Measurements from ENCODE around the gene SHISA7.

SHISA7 gene

DNA sequence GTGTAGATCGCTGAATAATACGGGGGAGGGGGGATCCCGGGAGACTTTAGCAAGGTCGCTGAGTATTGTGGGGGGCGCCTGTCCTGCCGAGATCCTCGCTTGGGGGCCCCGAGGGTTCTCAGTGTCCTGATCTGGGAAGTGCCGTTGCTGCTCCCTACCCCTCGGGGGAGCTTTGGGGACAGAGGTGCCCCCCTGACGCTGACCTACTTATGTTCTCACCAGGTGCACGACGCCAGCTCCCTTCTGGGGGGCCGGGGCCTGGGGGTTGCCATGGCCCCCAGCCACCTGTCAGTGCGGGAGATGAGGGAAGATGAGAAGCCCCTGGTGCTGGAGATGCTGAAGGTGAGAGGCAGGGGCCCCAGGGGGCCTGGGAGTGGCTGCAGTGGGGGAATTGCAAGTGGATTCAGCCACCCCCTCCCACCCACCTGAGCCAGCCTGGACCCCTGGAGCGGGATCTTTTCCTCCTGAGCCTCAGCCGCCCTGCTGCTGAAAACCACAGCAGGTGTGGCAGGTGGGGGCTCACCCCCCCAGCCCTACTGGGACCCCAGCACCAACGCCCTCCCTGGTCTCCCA lies 42.4 kb upstream of the SHISA7 start:
- peak overlapping the region; percentile 89 for H2AFZ ChIP-seq (ENCODE audit: low read length)
- H3K36me3 ChIP-seq (ENCODE audit: insufficient read depth, low read length): no peaks in the 10 kb centered on the region
- H3K79me2 ChIP-seq (ENCODE audit: insufficient read depth, low read length): no peaks in the 10 kb centered on the region
- peak overlapping the region; percentile 80 for H3K4me3 ChIP-seq (ENCODE audit: low read length, poor library complexity, severe bottlenecking)
- peaks cover 19% of the 10 kb centered on the region for H3K4me1 ChIP-seq (ENCODE audit: insufficient read depth, low read length, poor library complexity, severe bottlenecking)
- H4K20me1 ChIP-seq (ENCODE audit: insufficient read depth, low read length, poor library complexity, severe bottlenecking): peaks cover 2% of the 10 kb centered on the region
- no peak for TF ChIP-seq EZH2phosphoT487 (IDR thresholded peaks at IDR 0.05; ENCODE audit: borderline replicate concordance)
- TF ChIP-seq, protein P1, sequence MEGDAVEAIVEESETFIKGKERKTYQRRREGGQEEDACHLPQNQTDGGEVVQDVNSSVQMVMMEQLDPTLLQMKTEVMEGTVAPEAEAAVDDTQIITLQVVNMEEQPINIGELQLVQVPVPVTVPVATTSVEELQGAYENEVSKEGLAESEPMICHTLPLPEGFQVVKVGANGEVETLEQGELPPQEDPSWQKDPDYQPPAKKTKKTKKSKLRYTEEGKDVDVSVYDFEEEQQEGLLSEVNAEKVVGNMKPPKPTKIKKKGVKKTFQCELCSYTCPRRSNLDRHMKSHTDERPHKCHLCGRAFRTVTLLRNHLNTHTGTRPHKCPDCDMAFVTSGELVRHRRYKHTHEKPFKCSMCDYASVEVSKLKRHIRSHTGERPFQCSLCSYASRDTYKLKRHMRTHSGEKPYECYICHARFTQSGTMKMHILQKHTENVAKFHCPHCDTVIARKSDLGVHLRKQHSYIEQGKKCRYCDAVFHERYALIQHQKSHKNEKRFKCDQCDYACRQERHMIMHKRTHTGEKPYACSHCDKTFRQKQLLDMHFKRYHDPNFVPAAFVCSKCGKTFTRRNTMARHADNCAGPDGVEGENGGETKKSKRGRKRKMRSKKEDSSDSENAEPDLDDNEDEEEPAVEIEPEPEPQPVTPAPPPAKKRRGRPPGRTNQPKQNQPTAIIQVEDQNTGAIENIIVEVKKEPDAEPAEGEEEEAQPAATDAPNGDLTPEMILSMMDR (conservative IDR thresholded peaks at IDR 0.05; ENCODE audit: low read length): no peak
- H3K9me3 ChIP-seq (ENCODE audit: insufficient read depth, low read depth, low read length): no peaks in the 10 kb centered on the region
- H3K4me2 ChIP-seq (ENCODE audit: low read depth, low read length, poor library complexity, severe bottlenecking): peak overlapping the region; percentile 93
- no peaks in the 10 kb centered on the region for H3F3A ChIP-seq (ENCODE audit: low read depth)
- H3K27me3 ChIP-seq (ENCODE audit: insufficient read depth, low read length, poor library complexity, severe bottlenecking): no peaks in the 10 kb centered on the region
- no peaks in the 10 kb centered on the region for H3K9me2 ChIP-seq (replicated peaks; ENCODE audit: low read depth, low read length)
- peak overlapping the region; percentile 77 for H3K9ac ChIP-seq (ENCODE audit: low read depth, low read length, poor library complexity, severe bottlenecking)

DNA sequence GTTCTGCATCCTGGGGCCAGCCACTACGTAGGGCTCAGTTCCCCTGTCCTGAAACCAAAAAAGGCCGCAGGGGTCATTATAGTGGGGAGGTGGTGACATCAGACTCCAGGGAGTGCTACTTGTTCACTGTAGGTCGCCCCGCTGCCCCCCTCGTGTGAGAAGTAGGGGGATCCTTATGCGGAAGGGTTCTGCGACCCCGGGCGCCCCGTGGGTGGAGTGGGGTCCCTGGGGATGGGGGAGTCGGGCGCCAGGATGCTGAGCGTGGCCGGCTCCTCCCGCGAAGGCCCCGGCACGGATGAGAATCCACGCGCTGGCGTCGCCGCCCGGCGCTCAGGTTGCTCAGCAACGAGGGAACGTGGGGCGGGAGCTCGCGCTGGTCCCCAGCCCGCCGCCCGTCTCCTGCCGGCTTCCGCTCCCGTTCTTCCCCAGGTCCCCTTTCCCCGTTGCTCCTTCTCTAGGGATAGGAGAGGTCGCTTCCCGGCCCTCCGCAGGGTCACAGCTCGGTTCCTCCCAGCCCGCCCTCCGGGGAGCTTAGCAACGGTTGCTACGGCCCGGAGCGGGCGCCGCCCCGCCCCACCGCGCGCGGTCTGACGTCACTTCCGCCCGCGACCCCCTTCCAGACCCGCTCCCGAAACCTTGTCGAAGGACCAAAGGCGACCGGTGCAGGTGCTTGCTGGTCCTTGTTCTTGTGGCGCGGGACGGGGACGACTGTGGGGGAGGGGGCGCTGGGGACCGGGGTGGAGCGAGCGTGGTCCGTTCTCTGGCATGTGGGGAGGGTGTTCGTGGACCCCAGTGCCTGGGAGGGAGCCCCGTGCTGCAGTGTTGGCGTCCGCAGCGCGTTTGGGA lies 41.7 kb upstream of the SHISA7 start, which contains the start of gene NAT14:
Gene NAT14 (plus strand): TSS at position 596 of the 846 bp plus-strand sequence. CDS start 521 bp downstream, outside the sequence.
- no peaks in the 10 kb centered on the region for H3K27me3 ChIP-seq (ENCODE audit: insufficient read depth, low read length, poor library complexity, severe bottlenecking)
- H3K36me3 ChIP-seq (ENCODE audit: insufficient read depth, low read length): no peaks in the 10 kb centered on the region
- H3K4me3 ChIP-seq (ENCODE audit: low read length, poor library complexity, severe bottlenecking): peak within 1 kb of the TSS; percentile 80
- peak within 1 kb of the TSS; percentile 77 for H3K9ac ChIP-seq (ENCODE audit: low read depth, low read length, poor library complexity, severe bottlenecking)
- peak within 1 kb of the TSS; percentile 89 for H2AFZ ChIP-seq (ENCODE audit: low read length)
- H3K9me2 ChIP-seq (replicated peaks; ENCODE audit: low read depth, low read length): no peaks in the 10 kb centered on the region
- H3K9me3 ChIP-seq (ENCODE audit: insufficient read depth, low read depth, low read length): no peaks in the 10 kb centered on the region
- H3F3A ChIP-seq (ENCODE audit: low read depth): no peaks in the 10 kb centered on the region
- peaks cover 2% of the 10 kb centered on the region for H4K20me1 ChIP-seq (ENCODE audit: insufficient read depth, low read length, poor library complexity, severe bottlenecking)
- no peaks in the 10 kb centered on the region for H3K79me2 ChIP-seq (ENCODE audit: insufficient read depth, low read length)
- peak within 1 kb of the TSS; percentile 93 for H3K4me2 ChIP-seq (ENCODE audit: low read depth, low read length, poor library complexity, severe bottlenecking)
- H3K4me1 ChIP-seq (ENCODE audit: insufficient read depth, low read length, poor library complexity, severe bottlenecking): peaks cover 19% of the 10 kb centered on the region
- TF ChIP-seq EZH2phosphoT487 (IDR thresholded peaks at IDR 0.05; ENCODE audit: borderline replicate concordance): no peak

DNA sequence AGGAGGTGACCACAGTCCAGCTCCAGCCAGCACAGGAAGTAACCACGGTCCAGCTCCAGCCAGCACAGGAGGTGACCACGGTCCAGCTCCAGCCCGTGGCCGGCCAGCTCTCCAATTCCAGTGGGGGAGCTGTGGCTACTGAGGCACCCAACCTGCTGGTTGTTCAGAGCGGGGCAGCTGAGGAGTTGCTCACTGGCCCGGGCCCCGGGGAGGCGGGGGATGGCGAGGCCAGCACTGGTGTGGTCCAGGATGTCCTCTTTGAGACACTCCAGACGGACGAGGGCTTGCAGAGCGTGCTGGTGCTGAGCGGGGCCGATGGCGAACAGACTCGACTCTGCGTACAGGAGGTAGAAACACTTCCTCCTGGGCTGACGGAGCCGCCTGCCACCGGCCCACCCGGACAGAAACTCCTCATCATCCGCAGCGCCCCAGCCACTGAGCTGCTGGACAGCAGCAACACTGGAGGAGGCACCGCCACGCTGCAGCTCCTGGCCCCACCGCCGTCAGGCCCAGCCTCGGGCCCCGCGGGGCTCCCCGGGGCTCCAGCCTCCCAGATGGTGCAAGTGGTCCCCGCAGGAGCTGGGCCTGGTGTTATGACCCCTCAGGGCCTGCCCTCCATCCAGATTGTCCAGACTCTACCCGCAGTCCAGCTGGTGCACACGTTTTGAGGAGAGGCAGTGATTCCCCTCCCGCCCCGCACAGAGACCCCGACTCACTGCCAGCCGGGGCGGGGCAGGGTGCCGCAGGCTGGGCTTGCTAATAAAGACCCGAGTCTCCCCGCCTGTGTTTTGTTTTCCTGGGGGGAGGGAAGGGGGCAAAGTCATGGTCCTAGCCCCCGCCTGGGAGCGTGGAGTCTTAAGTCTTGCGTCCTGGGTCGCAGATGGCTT lies 40.8 kb upstream of the SHISA7 start:
- Histone ChIP-seq H3K9ac (ENCODE audit: low read depth, low read length, poor library complexity, severe bottlenecking) (peak overlapping the region; percentile 77), H3K9me2 (replicated peaks; ENCODE audit: low read depth, low read length) (no peaks in the 10 kb centered on the region), H3K27me3 (ENCODE audit: insufficient read depth, low read length, poor library complexity, severe bottlenecking) (no peaks in the 10 kb centered on the region), H3K79me2 (ENCODE audit: insufficient read depth, low read length) (peaks cover 4% of the 10 kb centered on the region; the same call in 1 of the 2 replicates), H3K9me3 (ENCODE audit: insufficient read depth, low read depth, low read length) (no peaks in the 10 kb centered on the region), H3F3A (ENCODE audit: low read depth) (no peaks in the 10 kb centered on the region), H2AFZ (ENCODE audit: low read length) (no peak overlapping the region), H3K36me3 (ENCODE audit: insufficient read depth, low read length) (no peaks in the 10 kb centered on the region), H3K4me2 (ENCODE audit: low read depth, low read length, poor library complexity, severe bottlenecking) (peak overlapping the region; percentile 93), H4K20me1 (ENCODE audit: insufficient read depth, low read length, poor library complexity, severe bottlenecking) (peaks cover 4% of the 10 kb centered on the region), H3K4me3 (ENCODE audit: low read length, poor library complexity, severe bottlenecking) (peak overlapping the region; percentile 80), H3K4me1 (ENCODE audit: insufficient read depth, low read length, poor library complexity, severe bottlenecking) (peaks cover 19% of the 10 kb centered on the region)
- TF ChIP-seq, protein P1 (conservative IDR thresholded peaks at IDR 0.05; ENCODE audit: low read length): no peak
- no peak for TF ChIP-seq EZH2phosphoT487 (IDR thresholded peaks at IDR 0.05; ENCODE audit: borderline replicate concordance)
